Kidney epithelial cell (primary cell): ENCODE data around the gene TMEM88. TPM values are rescaled to one million over a fixed set of nuclear protein-coding genes. Genes with fewer than 3 reads are reported as not detected.
A peak's percentile ranks its signal among the peaks of the same experiment; 100 is the strongest.

Experiments used
- DNase-seq: peaks from one replicate; pipeline ENCODE4 v3.0.0-alpha.2; 2010; ENCODE audit warnings: low read depth
- H3K27me3 ChIP-seq: 2 replicates; pipeline ENCODE4 v1.6.0; 2011; ENCODE audit warnings: low read length; ENCODE audit not compliant: control insufficient read depth, insufficient read depth
- H3K36me3 ChIP-seq: 2 replicates; pipeline ENCODE4 v1.5.1; 2011; ENCODE audit warnings: low read length; ENCODE audit not compliant: control insufficient read depth, insufficient read depth
- H3K4me3 ChIP-seq: 2 replicates; pipeline ENCODE4 v1.5.1; 2011; ENCODE audit warnings: low read depth, mild to moderate bottlenecking, control low read depth, low read length
- CTCF ChIP-seq: IDR thresholded peaks from 2 replicates; pipeline ENCODE4 v1.5.1; 2011; ENCODE audit warnings: mild to moderate bottlenecking, moderate library complexity, low read length, control low read depth, inconsistent platforms; ENCODE audit not compliant: insufficient read depth, poor library complexity, severe bottlenecking
- total RNA-seq: library from RNA; depleted of rRNA; stranded (reverse); fragments of >200 nt; gene quantifications from 2 replicates; pipeline ENCODE4 v1.2.3, GENCODE V29; 2015

TMEM88 gene
- total RNA-seq, 1 donor from 2014 or later: 4.3 TPM

GRCh38 chr17:7856011-7856810 is 1.3 kb downstream of the TMEM88 start:
- Histone ChIP-seq H3K36me3 (peaks cover 1% of the 10 kb centered on the region), H3K27me3 (no peaks in the 10 kb centered on the region), H3K4me3 (peak overlapping the region; percentile 66)
- no peak for DNase-seq
- no peak for TF ChIP-seq CTCF

GRCh38 chr17:7856811-7857712 is 2.2 kb downstream of the TMEM88 start, which contains the start of gene NAA38:
Gene NAA38 (minus strand): TSS chr17:7857559. CDS start chr17:7857463, 96 bp downstream.
- Histone ChIP-seq H3K36me3 (peaks cover 1% of the 10 kb centered on the region), H3K4me3 (peak within 1 kb of the TSS; percentile 66), H3K27me3 (no peaks in the 10 kb centered on the region)
- DNase-seq: peak; percentile 98
- peak; percentile 44 for TF ChIP-seq CTCF

GRCh38 chr17:7857713-7858521 is 3.1 kb downstream of the TMEM88 start, which contains the start of gene CYB5D1:
Gene CYB5D1 (plus strand): TSS chr17:7858003. CDS start chr17:7858135, 132 bp downstream.
- DNase-seq: peak; percentile 64
- Histone ChIP-seq H3K27me3 (no peaks in the 10 kb centered on the region), H3K4me3 (peak within 1 kb of the TSS; percentile 66), H3K36me3 (no peaks in the 10 kb centered on the region)
- TF ChIP-seq CTCF: no peak

- DNase-seq: no peak
- peak overlapping the region; percentile 66 for H3K4me3 ChIP-seq
- peak; percentile 55 for TF ChIP-seq CTCF
- no peaks in the 10 kb centered on the region for H3K36me3 ChIP-seq
- no peaks in the 10 kb centered on the region for H3K27me3 ChIP-seq
Measured at GRCh38 chr17:7858522-7858810, 3.6 kb downstream of the TMEM88 start.

- Histone ChIP-seq H3K36me3 (no peaks in the 10 kb centered on the region), H3K27me3 (no peaks in the 10 kb centered on the region), H3K4me3 (peak overlapping the region; percentile 66)
- DNase-seq: no peak
- no peak for TF ChIP-seq CTCF
Measured at GRCh38 chr17:7859028-7859427, 4.2 kb downstream of the TMEM88 start.
